GM10266 (cell line): ENCODE results near the gene GARS1.
"Not testable (repeated sequence)": the region's sequence is repeated elsewhere in the genome, so short reads cannot be mapped to it uniquely, and the experiment has no call there.

Experiments used
- DNase-seq: peaks from one replicate; pipeline ENCODE4 v3.0.0; 2012; ENCODE audit errors: extremely low spot score
- CTCF ChIP-seq: IDR thresholded peaks from 2 replicates; pipeline ENCODE4 v1.5.1; 2012; ENCODE audit warnings: mild to moderate bottlenecking, low read depth; ENCODE audit not compliant: control insufficient read depth, insufficient read depth; ENCODE audit errors: missing control alignments

GARS1 gene

GRCh38 chr7:30625283-30625682 lies 30.6 kb downstream of the GARS1 start:
- DNase-seq: no peak
- TF ChIP-seq CTCF: no peak

GRCh38 chr7:30627026-30627425 lies 32.3 kb downstream of the GARS1 start:
- no peak for TF ChIP-seq CTCF
- DNase-seq: no peak

GRCh38 chr7:30630986-30631385 lies 36.3 kb downstream of the GARS1 start:
- DNase-seq: no peak
- TF ChIP-seq CTCF: no peak

GRCh38 chr7:30633223-30633622 lies 38.5 kb downstream of the GARS1 start:
- no peak for TF ChIP-seq CTCF
- no peak for DNase-seq

- no peak for TF ChIP-seq CTCF
- DNase-seq: no peak
These were observed 39.5 kb downstream of the GARS1 start for GRCh38 chr7:30634193-30634626.

- no peak for TF ChIP-seq CTCF
- no peak for DNase-seq
These were observed 40.0 kb downstream of the GARS1 start for GRCh38 chr7:30634634-30635201.

- DNase-seq: no peak
- TF ChIP-seq CTCF: no peak
These were observed 41.1 kb downstream of the GARS1 start for GRCh38 chr7:30635798-30636197.

GRCh38 chr7:30642322-30642721 lies 47.6 kb downstream of the GARS1 start:
- not testable (repeated sequence) for DNase-seq
